Erythroblast (primary cell): ENCODE data around the gene MRPS10.

ENCODE experiments used
- GATA1 ChIP-seq: IDR thresholded peaks from 2 replicates; pipeline ENCODE4 v1.6.1; 2011; ENCODE audit warnings: low read depth, mild to moderate bottlenecking, control low read depth, low read length, moderate library complexity
- POLR2A ChIP-seq: IDR thresholded peaks from 2 replicates; pipeline ENCODE4 v1.6.1; 2011; ENCODE audit warnings: mild to moderate bottlenecking, low read length

DNA sequence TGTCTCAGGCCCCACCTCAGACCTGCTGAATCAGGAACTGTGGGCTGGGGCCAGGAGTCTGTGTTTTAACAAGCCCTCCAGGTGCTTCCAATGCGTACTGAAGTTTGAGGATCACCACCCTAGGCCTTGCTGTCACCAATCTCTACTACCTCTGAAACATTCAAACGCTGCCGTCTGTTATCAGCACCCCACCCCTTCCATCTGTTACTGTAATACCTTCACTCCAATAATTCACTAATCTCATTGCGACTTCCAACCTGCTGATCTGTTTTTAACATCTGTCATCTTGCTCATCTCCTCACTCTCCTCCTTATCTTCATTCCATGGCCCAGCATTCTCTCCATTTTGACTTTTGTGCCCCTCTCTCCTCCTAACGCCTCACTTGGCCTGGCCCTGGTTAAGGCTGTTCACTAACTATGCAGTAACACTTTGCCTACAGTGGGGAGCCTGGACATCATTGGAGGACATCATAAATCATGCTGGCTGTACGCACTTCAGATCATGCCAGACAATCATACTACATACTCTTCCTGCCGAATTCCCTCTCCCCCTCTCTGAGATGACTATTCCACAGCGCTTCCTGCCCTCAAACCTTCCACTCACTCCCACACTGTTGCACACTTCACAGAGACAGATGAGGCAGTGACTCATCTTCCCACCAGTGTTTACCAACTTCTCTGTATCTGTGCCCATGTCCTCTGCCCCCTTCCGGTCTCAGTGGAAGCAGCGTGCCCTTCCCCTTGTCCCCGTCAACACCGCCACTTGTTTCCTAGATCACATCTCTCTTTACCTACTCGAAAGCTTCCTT lies 19.9 kb downstream of the MRPS10 start:
- peak; percentile 49 for TF ChIP-seq POLR2A
- TF ChIP-seq GATA1, result no peak
